Activated naive CD4-positive, alpha-beta T cell treated with Interleukin-2 at 50 U/mL for 16 hours (primary cell): ENCODE measurements around the gene MIDN.
"Not testable (repeated sequence)": the region's sequence is repeated elsewhere in the genome, so short reads cannot be mapped to it uniquely, and the experiment has no call there.

Experiments used
- DNase-seq: peaks from one replicate; pipeline ENCODE4 v3.0.0-alpha.2; 2020

MIDN gene

GRCh38 chr19:1248139-1248785 lies at the start of gene MIDN:
TSS of gene MIDN (plus strand) at chr19:1248583. CDS start at chr19:1250297, 1,714 bp downstream.
- DNase-seq = peak; percentile 69

DNA sequence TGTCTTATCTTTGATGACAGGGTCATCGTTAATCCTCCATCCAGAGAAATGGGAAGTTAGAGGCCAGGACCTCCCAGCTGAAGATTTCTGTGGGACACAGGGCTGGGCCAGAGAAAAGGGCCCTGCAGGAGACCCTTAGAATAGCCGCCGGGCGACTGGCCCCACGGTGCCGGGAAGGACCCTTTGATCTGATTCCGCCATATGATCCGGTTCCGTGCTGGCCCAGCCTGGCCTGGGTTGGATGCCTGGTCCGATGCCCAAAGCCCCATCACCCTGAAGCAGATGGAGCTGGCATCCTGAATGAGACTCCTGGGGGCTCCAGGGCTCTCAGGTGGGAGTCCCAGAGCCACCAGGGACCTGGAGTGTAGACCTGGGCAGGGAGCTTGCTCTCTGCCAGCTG lies 48.9 kb upstream of the MIDN start:
- no peak for DNase-seq

DNA sequence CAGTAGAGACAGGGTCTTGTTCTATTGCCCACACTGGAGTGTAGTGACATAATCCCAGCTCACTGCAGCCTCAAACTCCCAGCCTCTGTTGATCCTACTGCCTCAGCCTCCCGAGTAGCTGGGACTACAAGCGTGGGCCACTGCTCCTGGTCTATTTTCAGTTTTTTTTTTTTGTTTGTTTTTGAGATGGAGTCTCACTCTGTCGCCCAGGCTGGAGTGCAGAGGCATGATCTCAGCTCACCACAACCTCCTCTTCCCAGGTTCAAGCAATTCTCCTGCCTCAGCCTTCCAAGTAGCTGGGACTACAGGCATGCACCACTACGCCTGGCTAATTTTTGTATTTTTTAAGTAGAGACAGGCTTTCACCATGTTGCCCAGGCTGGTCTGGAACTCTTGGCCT lies 47.8 kb upstream of the MIDN start:
- DNase-seq = not testable (repeated sequence)

DNA sequence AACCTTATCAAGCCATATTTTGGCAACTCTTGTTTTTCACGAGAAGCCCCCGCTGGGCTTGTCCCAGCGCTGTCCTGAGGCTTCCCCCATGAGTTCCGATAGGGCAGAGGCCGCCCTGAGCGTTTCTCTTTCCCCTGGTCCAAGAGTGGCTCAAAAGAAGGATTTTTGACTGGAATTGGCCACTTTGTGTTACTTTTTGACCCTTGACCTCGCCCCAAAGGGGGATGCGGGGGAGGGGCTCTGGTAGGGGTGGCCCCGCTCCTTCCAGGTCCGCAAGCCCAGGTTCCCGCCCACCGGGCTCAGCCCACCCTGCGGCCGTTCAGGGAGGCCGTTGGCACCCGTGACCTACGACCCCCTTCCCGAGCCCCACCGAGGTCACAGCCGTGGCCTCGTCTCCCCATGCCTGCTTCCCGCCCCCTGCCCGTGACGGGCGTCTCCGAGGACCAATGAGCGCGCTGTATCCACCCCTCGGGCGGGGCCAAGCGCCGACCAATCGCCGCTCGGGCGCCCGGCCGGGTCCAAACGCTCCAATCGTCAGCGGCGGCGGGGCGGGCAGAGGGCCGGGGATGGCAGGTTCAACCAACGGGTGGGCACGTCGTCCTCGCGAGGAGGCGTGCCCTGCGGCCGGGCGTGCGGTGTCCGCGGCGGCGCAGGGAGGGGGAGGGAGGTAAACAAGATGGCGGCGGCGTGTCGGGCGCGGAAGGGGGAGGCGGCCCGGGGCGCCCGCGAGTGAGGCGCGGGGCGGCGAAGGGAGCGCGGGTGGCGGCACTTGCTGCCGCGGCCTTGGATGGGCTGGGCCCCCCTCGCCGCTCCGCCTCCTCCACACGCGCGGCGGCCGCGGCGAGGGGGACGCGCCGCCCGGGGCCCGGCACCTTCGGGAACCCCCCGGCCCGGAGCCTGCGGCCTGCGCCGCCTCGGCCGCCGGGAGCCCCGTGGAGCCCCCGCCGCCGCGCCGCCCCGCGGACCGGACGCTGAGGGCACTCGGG lies 43.0 kb upstream of the MIDN start, which contains the start of gene STK11:
Gene STK11 (plus strand): TSS at position 665 of the 986 bp plus-strand sequence. CDS start 1,136 bp downstream, outside the sequence.
- DNase-seq = peak; percentile 100

DNA sequence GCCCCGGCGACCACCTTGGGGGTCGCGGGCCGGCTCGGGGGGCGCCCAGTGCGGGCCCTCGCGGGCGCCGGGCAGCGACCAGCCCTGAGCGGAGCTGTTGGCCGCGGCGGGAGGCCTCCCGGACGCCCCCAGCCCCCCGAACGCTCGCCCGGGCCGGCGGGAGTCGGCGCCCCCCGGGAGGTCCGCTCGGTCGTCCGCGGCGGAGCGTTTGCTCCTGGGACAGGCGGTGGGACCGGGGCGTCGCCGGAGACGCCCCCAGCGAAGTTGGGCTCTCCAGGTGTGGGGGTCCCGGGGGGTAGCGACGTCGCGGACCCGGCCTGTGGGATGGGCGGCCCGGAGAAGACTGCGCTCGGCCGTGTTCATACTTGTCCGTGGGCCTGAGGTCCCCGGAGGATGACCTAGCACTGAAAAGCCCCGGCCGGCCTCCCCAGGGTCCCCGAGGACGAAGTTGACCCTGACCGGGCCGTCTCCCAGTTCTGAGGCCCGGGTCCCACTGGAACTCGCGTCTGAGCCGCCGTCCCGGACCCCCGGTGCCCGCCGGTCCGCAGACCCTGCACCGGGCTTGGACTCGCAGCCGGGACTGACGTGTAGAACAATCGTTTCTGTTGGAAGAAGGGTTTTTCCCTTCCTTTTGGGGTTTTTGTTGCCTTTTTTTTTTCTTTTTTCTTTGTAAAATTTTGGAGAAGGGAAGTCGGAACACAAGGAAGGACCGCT lies 42.1 kb upstream of the MIDN start:
- DNase-seq = peak; percentile 10

DNA sequence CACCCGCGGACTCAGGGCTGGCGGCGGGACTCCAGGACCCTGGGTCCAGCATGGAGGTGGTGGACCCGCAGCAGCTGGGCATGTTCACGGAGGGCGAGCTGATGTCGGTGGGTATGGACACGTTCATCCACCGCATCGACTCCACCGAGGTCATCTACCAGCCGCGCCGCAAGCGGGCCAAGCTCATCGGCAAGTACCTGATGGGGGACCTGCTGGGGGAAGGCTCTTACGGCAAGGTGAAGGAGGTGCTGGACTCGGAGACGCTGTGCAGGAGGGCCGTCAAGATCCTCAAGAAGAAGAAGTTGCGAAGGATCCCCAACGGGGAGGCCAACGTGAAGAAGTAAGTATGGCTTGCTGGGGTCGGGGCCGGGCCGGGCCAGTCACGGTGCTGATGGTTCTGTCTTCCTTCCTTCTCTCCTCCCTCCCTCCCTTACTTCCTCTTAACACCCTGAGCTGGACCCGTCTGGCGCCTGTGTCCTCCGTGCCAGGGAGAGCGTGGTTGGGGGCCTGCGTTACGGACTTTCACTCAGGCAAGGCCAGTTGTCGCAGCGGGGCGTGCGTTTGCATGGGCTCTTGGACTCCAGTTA lies 41.4 kb upstream of the MIDN start:
- DNase-seq = peak; percentile 37

- DNase-seq = not testable (repeated sequence)
Measured at GRCh38 chr19:1208830-1209229, 39.6 kb upstream of the MIDN start.

GRCh38 chr19:1210227-1210538 lies 38.2 kb upstream of the MIDN start:
- no peak for DNase-seq

GRCh38 chr19:1211494-1212234 lies 36.7 kb upstream of the MIDN start:
- DNase-seq = no peak

- DNase-seq = peak; percentile 52
Measured at GRCh38 chr19:1213391-1214286, 34.7 kb upstream of the MIDN start.

GRCh38 chr19:1214299-1214861 lies 34.0 kb upstream of the MIDN start:
- DNase-seq = no peak

GRCh38 chr19:1214862-1215731 lies 33.3 kb upstream of the MIDN start:
- no peak for DNase-seq

DNA sequence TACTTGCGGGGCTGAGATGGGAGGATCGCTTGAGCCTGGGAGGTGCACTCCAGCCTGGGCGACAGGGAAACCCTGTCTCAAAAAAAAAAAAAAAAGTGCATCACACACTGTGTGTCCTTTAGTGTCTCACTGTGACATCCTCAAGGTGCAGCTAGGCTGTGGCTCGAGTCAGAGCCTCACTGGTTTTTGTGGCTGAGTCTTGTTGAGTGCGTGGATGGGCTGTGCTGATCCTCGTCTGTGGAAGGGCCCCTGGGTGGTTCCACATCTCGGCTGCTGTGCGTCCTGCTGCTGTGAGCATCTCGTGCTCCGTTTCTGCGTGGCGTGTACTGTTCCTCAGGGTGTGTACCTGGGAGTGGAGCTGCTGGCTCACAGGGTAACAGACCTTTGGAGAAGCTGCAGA lies 31.6 kb upstream of the MIDN start:
- no peak for DNase-seq

GRCh38 chr19:1217366-1217765 lies 31.0 kb upstream of the MIDN start:
- no peak for DNase-seq

GRCh38 chr19:1218751-1219567 lies 29.4 kb upstream of the MIDN start:
- no peak for DNase-seq

DNA sequence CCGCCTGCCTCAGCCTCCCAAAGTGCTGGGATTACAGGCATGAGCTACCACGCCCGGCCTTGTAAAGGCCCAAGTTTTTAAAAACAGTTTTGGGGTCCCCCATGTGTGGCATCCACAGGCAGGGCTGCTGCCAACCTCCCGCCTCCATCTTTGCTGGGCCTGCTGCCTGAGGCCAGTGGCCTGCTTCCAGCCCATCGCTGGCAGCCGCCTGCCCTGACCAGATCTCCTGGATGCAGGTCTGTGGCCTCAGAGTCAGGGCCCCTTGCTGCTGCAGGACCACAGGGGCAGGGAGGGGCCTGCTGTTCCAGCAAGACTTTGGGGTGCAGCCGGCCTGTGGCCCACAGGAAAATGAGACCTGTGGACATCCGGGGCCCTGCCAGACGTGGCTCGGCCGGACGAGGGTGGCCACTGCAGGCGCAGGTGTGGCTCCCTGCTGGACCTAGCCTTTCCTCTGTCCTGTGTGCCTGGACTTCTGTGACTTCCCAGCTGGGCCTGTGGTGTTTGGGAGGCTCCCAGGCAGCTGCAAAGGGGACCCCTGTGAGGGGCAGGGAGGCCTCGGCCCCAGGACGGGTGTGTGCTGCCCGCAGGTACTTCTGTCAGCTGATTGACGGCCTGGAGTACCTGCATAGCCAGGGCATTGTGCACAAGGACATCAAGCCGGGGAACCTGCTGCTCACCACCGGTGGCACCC lies 28.5 kb upstream of the MIDN start:
- no peak for DNase-seq

DNA sequence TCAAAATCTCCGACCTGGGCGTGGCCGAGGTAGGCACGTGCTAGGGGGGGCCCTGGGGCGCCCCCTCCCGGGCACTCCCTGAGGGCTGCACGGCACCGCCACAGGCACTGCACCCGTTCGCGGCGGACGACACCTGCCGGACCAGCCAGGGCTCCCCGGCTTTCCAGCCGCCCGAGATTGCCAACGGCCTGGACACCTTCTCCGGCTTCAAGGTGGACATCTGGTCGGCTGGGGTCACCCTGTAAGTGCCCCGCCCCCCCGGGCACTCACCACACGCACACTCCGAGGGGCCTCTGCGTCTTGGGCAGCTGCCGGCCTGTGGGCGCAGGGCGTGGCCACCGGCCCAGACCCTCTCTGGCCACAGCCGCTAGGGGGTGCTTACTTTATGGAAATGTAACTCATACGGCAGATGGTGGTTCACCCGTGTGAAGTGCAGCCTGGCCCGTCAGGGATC lies 27.9 kb upstream of the MIDN start:
- no peak for DNase-seq
